ENCODE data around the gene DDX39B. TPM values are rescaled to one million over a fixed set of nuclear protein-coding genes. Genes with fewer than 3 reads are reported as not detected.
"Not testable (repeated sequence)": the region's sequence is repeated elsewhere in the genome, so short reads cannot be mapped to it uniquely, and the experiment has no call there.

Gene DDX39B
- total RNA-seq (100 to 1,000 TPM; 155 to 345 (median 287) TPM), polyA plus RNA-seq (100 to 1,000 TPM; 167 to 969 (median 968) TPM)
- long read RNA-seq, donor 1, full-length matches to known transcripts = 62 of 96 reads
- long read RNA-seq, donor 1, partial matches to known transcripts = 34 of 96 reads
- long read RNA-seq, donor 1, other reads (novel, unspliced or antisense) = 0 of 96 reads
- long read RNA-seq, donor 2, full-length matches to known transcripts = 41 of 51 reads
- long read RNA-seq, donor 2, partial matches to known transcripts = 10 of 51 reads
- long read RNA-seq, donor 2, other reads (novel, unspliced or antisense) = 0 of 51 reads
- long read RNA-seq, donor 3, full-length matches to known transcripts = 36 of 36 reads
- long read RNA-seq, donor 3, partial matches to known transcripts = 0 of 36 reads
- long read RNA-seq, donor 3, other reads (novel, unspliced or antisense) = 0 of 36 reads
- long read RNA-seq, donor 4, transcript DDX39B-214 (11 exons, 2,003 nt) = major isoform, 39 of 67 reads
- long read RNA-seq, donor 4, transcript DDX39B-202 (11 exons, 2,133 nt) = minor isoform, 16 of 67 reads
- long read RNA-seq, donor 4, partial matches to known transcripts = 5 of 67 reads
- long read RNA-seq, donor 4, other reads (novel, unspliced or antisense) = 6 of 67 reads
- long read RNA-seq, donor 5, full-length matches to known transcripts = 163 of 208 reads
- long read RNA-seq, donor 5, partial matches to known transcripts = 18 of 208 reads
- long read RNA-seq, donor 5, other reads (novel, unspliced or antisense) = 27 of 208 reads
- long read RNA-seq, donor 6, transcript DDX39B-214 (11 exons, 2,003 nt) = major isoform, 25 of 55 reads
- long read RNA-seq, donor 6, transcript DDX39B-202 (11 exons, 2,133 nt) = minor isoform, 16 of 55 reads
- long read RNA-seq, donor 6, partial matches to known transcripts = 7 of 55 reads
- long read RNA-seq, donor 6, other reads (novel, unspliced or antisense) = 6 of 55 reads
- long read RNA-seq, donor 7, full-length matches to known transcripts = 26 of 62 reads
- long read RNA-seq, donor 7, partial matches to known transcripts = 36 of 62 reads
- long read RNA-seq, donor 7, other reads (novel, unspliced or antisense) = 0 of 62 reads
- long read RNA-seq, donor 8, full-length matches to known transcripts = 51 of 80 reads
- long read RNA-seq, donor 8, partial matches to known transcripts = 29 of 80 reads
- long read RNA-seq, donor 8, other reads (novel, unspliced or antisense) = 0 of 80 reads
- long read RNA-seq, donor 9, full-length matches to known transcripts = 52 of 63 reads
- long read RNA-seq, donor 9, partial matches to known transcripts = 11 of 63 reads
- long read RNA-seq, donor 9, other reads (novel, unspliced or antisense) = 0 of 63 reads
- long read RNA-seq, donor 10, full-length matches to known transcripts = 21 of 66 reads
- long read RNA-seq, donor 10, partial matches to known transcripts = 45 of 66 reads
- long read RNA-seq, donor 10, other reads (novel, unspliced or antisense) = 0 of 66 reads

DNA sequence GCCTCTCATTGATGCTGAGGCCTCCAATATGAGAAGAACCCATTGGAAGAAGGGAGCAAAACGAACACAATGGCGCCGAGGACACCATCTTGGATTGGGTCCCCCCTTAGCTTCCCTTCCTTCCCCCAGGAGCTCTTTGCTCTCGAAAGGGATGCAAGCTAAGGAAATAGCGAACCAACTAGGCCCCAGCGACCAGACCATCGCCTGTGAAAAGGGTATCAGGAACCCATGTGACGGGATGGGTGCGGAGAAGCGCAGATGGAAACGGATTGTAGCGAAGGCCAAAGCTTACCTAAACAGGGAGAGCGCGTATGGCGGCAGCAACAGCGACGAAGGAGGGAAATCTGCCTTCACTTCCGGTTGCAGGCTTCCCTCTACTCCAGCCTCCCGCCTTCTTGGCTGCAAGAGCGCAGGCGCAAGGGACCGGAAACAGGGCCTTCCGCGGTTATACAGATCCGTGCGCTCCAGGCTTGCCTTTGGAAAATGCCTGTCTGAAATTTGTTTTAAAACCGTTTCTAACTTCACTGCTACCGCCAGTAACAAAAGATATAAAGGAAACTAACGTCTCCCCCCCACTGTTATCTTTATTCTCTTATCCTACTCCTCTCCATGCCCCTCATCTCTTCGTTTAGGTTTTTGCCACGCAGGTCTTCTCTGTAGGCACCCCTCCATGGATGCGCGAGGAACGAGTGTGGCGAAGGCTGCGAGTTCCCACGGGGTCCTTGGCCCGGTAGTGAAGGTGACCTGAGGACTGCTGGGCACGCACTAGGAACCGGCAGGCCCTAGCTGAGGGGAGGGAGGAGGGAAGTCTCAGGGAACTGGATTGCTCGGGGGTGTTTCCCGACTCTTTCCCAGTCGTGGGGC, at the start of gene DDX39B:
TSS of gene DDX39B (minus strand) at position 346 of the 864 bp plus-strand sequence. CDS start 1,471 bp downstream, outside the sequence.
- WGBS, 4 donors = 0 to 1% (median 0%) methylated on average over 38 to 43 of the region's 43 CpGs
- intact Hi-C loops (cut with DNase I) = no loop called here

DNA sequence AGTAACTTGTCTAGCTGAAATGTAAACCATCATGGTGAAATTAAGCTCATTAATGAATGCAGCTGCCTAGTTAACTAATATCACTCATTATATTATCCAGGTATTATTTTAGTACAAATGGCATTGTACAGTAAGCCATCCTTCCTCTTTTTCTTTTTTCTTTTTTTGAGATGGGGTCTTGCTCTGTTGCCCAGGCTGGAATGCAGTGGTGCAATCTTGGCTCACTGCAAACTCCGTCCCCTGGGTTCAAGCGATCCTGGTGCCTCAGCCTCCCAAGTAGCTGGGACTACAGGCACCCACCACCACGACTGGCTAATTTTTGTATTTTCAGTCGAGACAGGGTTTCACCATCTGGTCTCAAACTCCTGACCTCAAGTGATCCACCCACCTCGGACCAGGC, 48.9 kb upstream of the DDX39B start:
- WGBS, 4 donors = 71 to 82% (median 81%) methylated on average over 5 of the region's 5 CpGs

More for the DNA sequence above, at the start of gene DDX39B:
- Histone ChIP-seq H3K36me3 (replicated peaks in 1 of 2) (peaks cover 0 to 34% of the 10 kb centered on the region in 2 donors), H3K4me1 (replicated peaks in 1 of 2) (peaks cover 20 to 46% of the 10 kb centered on the region in 2 donors), H3K27me3 (no peaks in the 10 kb centered on the region), H3K9me3 (replicated peaks in 1 of 3) (no peaks in the 10 kb centered on the region), H3K4me3 (peak within 1 kb of the TSS; percentile 49 to 86 (median 81)), H3K27ac (peak within 1 kb of the TSS; percentile 78 to 98 (median 94))
- TF ChIP-seq, protein P1, sequence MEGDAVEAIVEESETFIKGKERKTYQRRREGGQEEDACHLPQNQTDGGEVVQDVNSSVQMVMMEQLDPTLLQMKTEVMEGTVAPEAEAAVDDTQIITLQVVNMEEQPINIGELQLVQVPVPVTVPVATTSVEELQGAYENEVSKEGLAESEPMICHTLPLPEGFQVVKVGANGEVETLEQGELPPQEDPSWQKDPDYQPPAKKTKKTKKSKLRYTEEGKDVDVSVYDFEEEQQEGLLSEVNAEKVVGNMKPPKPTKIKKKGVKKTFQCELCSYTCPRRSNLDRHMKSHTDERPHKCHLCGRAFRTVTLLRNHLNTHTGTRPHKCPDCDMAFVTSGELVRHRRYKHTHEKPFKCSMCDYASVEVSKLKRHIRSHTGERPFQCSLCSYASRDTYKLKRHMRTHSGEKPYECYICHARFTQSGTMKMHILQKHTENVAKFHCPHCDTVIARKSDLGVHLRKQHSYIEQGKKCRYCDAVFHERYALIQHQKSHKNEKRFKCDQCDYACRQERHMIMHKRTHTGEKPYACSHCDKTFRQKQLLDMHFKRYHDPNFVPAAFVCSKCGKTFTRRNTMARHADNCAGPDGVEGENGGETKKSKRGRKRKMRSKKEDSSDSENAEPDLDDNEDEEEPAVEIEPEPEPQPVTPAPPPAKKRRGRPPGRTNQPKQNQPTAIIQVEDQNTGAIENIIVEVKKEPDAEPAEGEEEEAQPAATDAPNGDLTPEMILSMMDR (IDR thresholded peaks at IDR 0.05) = no peak
- TF ChIP-seq POLR2A (IDR thresholded peaks at IDR 0.05) = peak; percentile 84 to 92
- peak; percentile 94 to 98 (median 97) for DNase-seq

DNA sequence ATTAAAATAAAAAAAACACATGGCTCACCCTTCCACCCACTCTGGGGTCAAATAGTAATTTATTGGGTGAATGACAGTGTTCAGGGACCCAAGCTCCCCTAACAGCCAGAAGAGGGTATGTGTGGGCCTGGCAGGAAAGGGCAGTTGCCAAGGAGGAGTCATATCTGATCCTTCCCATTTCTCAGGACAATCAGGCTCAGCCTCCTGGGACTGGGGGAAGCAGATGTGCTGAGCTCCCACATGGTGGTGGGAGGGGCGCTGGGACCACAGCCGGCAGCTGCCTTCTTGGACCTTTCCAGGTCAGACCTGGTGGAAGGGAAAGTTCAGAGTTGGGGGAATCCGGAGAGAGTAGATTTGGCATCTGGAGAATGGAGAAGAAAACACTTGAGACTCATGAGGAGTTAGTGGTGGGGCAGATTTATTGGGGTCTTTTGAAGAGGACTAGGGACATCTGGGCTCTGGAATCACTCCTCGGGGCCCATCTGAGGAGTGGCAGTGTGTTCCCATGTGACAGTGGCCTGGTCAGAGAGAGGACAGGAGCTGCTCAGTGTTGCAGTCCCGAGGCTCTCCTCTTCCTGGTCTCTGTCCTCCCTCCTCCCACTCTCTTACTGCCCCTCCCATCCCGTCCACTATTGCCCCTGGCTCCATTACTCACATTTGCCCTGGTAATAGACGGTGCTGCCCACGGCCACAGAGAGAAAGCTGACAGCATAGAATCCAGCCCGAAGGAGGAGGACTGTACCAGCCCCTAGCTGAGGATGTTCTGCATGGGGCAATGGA, 47.3 kb upstream of the DDX39B start:
- Histone ChIP-seq H3K4me1 (replicated peaks in 1 of 2) (no peaks in the 10 kb centered on the region), H3K36me3 (replicated peaks in 1 of 2) (no peaks in the 10 kb centered on the region), H3K9me3 (replicated peaks in 1 of 3) (no peaks in the 10 kb centered on the region), H3K27me3 (no peaks in the 10 kb centered on the region), H3K4me3 (no peak overlapping the region), H3K27ac (no peak overlapping the region)
- DNase-seq = no peak
- 46 to 64% (median 55%) methylated on average over 9 of the region's 9 CpGs for WGBS, 4 donors
- intact Hi-C loops (cut with DNase I) = no loop called here
- TF ChIP-seq, protein P1 (IDR thresholded peaks at IDR 0.05) = no peak
- TF ChIP-seq POLR2A (IDR thresholded peaks at IDR 0.05) = no peak

More for the DNA sequence above, 48.9 kb upstream of the DDX39B start:
- not testable (repeated sequence) for H3K4me3 ChIP-seq; H3K4me1 ChIP-seq (replicated peaks in 1 of 2); DNase-seq; H3K27me3 ChIP-seq; H3K9me3 ChIP-seq (replicated peaks in 1 of 3); H3K27ac ChIP-seq; H3K36me3 ChIP-seq (replicated peaks in 1 of 2)
- intact Hi-C loops (cut with DNase I) = loop anchor here in 1 of 2 donors (10.0 kb wide), 1 partner anchor 96 kb away; the partner anchor contains the start of gene MICB
